ENCODE results near the gene AFF3. TPM values are rescaled to one million over a fixed set of nuclear protein-coding genes. Genes with fewer than 3 reads are reported as not detected.

The AFF3 gene
- total RNA-seq, 6 experiments from 2014 or later, result 1.3 to 7.3 (median 6.4) TPM

DNA sequence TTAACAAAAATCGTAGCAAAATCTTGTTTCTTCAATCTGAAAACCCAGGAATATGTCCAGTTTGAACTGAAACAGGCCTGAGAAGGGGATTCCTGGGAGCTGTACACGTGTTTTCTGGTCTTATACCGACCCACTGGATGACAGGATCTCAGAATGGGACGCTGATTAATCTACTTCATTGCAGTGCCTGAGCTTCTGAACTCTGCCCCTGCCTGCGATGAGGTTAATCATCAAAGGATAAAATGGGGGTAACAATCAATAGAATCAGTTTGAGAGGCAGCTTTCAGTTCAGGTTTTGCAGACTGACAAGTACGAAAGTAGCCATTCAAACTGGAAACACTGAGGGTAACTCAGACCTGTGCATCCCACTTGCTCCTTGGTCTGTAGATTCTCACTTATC, 378.6 kb downstream of the AFF3 start:
- peaks cover 0 to 3% (median 0%) of the 10 kb centered on the region in 4 donors for H3K4me1 ChIP-seq
- TF ChIP-seq POLR2A (IDR thresholded peaks at IDR 0.05), result no peak
- TF ChIP-seq, protein P1, sequence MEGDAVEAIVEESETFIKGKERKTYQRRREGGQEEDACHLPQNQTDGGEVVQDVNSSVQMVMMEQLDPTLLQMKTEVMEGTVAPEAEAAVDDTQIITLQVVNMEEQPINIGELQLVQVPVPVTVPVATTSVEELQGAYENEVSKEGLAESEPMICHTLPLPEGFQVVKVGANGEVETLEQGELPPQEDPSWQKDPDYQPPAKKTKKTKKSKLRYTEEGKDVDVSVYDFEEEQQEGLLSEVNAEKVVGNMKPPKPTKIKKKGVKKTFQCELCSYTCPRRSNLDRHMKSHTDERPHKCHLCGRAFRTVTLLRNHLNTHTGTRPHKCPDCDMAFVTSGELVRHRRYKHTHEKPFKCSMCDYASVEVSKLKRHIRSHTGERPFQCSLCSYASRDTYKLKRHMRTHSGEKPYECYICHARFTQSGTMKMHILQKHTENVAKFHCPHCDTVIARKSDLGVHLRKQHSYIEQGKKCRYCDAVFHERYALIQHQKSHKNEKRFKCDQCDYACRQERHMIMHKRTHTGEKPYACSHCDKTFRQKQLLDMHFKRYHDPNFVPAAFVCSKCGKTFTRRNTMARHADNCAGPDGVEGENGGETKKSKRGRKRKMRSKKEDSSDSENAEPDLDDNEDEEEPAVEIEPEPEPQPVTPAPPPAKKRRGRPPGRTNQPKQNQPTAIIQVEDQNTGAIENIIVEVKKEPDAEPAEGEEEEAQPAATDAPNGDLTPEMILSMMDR (IDR thresholded peaks at IDR 0.05), result no peak
- no peak overlapping the region for H3K27ac ChIP-seq
- no peaks in the 10 kb centered on the region for H3K27me3 ChIP-seq
- 46% methylated on average over 6 of the region's 6 CpGs for WGBS (ENCODE audit: insufficient coverage, low coverage, low lambda C conversion rate, missing lambda C conversion rate)
- no peaks in the 10 kb centered on the region for H3K36me3 ChIP-seq
- intact Hi-C loops (cut with DNase I), result no loop called here
- ATAC-seq (peak in 3 of 4 donors; percentile 44 to 88 (median 54)), DNase-seq (no peak)
- no peaks in the 10 kb centered on the region for H3K9me3 ChIP-seq
- H3K4me3 ChIP-seq, result no peak overlapping the region

DNA sequence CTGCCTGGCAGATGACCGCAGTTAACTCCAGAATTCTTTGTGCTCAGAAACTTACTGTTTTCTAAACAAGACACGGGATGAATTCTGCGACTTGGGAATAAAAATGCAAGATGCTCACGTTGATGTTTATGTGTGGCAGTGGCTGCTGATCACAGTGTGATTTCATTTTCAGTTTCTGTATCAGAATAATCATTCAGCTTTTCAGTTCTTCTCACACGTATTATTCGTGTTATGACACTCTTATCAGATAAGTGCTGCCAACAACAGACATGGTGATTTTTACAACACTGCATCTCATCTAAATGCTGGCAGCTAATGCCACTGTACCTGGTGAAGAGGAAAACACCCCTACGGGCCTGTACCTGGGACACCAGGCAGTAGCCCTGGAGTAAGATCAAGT, 379.7 kb downstream of the AFF3 start:
- H3K9me3 ChIP-seq, result no peaks in the 10 kb centered on the region
- no peak for DNase-seq
- H3K27me3 ChIP-seq, result no peaks in the 10 kb centered on the region
- 76% methylated on average over 7 of the region's 7 CpGs for WGBS (ENCODE audit: insufficient coverage, low coverage, low lambda C conversion rate, missing lambda C conversion rate)
- H3K4me1 ChIP-seq, result peaks cover 0 to 3% (median 0%) of the 10 kb centered on the region in 4 donors
- no peaks in the 10 kb centered on the region for H3K36me3 ChIP-seq
- H3K4me3 ChIP-seq, result no peak overlapping the region
- no peak overlapping the region for H3K27ac ChIP-seq
- intact Hi-C loops (cut with DNase I), result no loop called here
- ATAC-seq, result no peak
- no peak for TF ChIP-seq POLR2A (IDR thresholded peaks at IDR 0.05)

DNA sequence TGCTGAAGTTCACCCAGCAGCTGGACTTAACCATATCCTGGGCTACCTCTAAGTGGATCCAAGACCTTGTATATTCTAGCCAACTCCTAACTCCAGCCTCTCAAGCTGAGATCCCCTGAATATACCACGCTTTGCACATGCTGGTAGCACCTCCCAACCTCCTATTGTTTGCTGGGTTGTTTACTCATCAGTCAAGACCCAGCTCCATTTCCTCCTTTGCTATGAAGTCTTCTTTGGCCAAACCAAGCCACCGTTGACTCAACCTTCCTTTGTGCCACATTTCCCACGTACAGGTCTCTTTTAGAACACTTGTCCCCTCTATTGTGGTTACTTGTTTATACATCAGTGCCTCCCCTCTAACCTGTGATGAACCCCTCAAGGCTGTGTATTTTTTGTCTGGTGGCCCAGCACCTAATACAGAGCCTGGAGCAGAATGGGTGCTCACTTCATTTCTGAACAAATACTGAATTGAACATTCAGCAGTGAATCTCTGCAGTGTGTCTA, 384.7 kb downstream of the AFF3 start:
- TF ChIP-seq, protein P1 (IDR thresholded peaks at IDR 0.05), result no peak
- no peak for TF ChIP-seq POLR2A (IDR thresholded peaks at IDR 0.05)
- DNase-seq, result no peak
- no peaks in the 10 kb centered on the region for H3K27me3 ChIP-seq
- no peaks in the 10 kb centered on the region for H3K36me3 ChIP-seq
- H3K4me1 ChIP-seq, result no peaks in the 10 kb centered on the region
- H3K27ac ChIP-seq, result no peak overlapping the region
- no peak for ATAC-seq
- 72% methylated on average over 3 of the region's 3 CpGs for WGBS (ENCODE audit: insufficient coverage, low coverage, low lambda C conversion rate, missing lambda C conversion rate)
- intact Hi-C loops (cut with DNase I), result no loop called here
- H3K9me3 ChIP-seq, result no peaks in the 10 kb centered on the region
- no peak overlapping the region for H3K4me3 ChIP-seq

DNA sequence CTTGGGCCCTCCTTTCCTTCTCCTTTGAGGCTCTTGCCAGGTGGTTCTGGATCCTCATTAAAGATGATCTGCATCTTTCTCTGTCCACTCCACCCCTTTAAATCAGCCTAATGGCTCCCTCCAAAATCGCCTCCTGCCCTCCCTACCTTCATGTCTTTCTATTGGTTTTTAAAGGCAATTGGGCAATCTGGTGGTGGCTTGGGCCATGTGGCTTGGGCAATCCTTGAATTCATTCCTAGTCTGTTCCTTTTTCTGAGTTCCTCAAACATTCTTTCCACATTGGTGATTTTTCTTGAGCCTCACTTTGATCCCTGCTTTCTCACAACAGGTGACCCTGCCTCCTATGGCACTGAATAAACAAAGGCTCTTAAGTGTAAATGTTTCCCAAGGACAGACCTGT, 386.3 kb downstream of the AFF3 start:
- Histone ChIP-seq H3K27me3 (no peaks in the 10 kb centered on the region), H3K4me3 (no peak overlapping the region), H3K9me3 (no peaks in the 10 kb centered on the region), H3K36me3 (no peaks in the 10 kb centered on the region), H3K27ac (no peak overlapping the region), H3K4me1 (no peaks in the 10 kb centered on the region)
- TF ChIP-seq POLR2A (IDR thresholded peaks at IDR 0.05), result no peak
- TF ChIP-seq, protein P1 (IDR thresholded peaks at IDR 0.05), result no peak
- intact Hi-C loops (cut with DNase I), result no loop called here
- DNase-seq (no peak), ATAC-seq (peak in 2 of 4 donors; percentile 25 to 29)
- whole genome bisulfite sequencing (ENCODE audit: insufficient coverage, low coverage, low lambda C conversion rate, missing lambda C conversion rate), result 67% methylated on average over 1 of the region's 1 CpG

DNA sequence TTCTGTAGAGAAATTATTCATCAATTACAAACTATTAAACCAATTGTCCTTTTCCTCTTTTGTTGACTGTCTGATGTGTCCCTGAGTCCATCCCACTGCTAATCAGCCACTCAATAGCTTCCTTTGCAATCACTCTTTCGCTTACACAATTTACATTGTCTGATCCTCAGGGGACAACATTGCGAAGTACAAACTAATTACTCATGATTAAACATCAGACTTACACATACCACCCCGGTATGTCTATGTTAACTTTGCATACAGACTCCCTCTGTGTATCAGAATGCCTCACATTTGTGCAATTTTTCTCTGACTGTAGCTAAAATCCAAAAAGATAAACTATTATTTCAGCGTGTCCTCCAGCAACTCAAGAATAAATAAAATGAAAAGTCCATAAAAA, 388.2 kb downstream of the AFF3 start:
- Histone ChIP-seq H3K9me3 (no peaks in the 10 kb centered on the region), H3K36me3 (no peaks in the 10 kb centered on the region), H3K27ac (no peak overlapping the region), H3K27me3 (no peaks in the 10 kb centered on the region), H3K4me1 (no peaks in the 10 kb centered on the region), H3K4me3 (no peak overlapping the region)
- intact Hi-C loops (cut with DNase I), result no loop called here
- ATAC-seq (peak in 1 of 4 donors; percentile 25), DNase-seq (no peak)
- TF ChIP-seq, protein P1 (IDR thresholded peaks at IDR 0.05), result no peak
- no peak for TF ChIP-seq POLR2A (IDR thresholded peaks at IDR 0.05)
- WGBS (ENCODE audit: insufficient coverage, low coverage, low lambda C conversion rate, missing lambda C conversion rate), result 65% methylated on average over 4 of the region's 4 CpGs

Data from right lobe of liver (tissue), 6 donors.